IMR-90 (cell line): ENCODE data around the gene COL4A1.

Experiments used
- BHLHE40 ChIP-seq: fragments of 150-350 bp; IDR thresholded peaks from 2 replicates; pipeline ENCODE4 v1.6.1; 2016; ENCODE audit warnings: mild to moderate bottlenecking, low read depth, low read length
- POLR2A ChIP-seq: IDR thresholded peaks from 2 replicates; pipeline ENCODE4 v1.6.1; 2012; ENCODE audit warnings: mild to moderate bottlenecking, low read depth, low read length
- RAD21 ChIP-seq: IDR thresholded peaks from 2 replicates; pipeline ENCODE4 v1.6.1; 2012; ENCODE audit warnings: low read length, improper control_type of control experiment
- RCOR1 ChIP-seq: IDR thresholded peaks from 2 replicates; pipeline ENCODE4 v1.6.1; 2012; ENCODE audit warnings: mild to moderate bottlenecking, low read length, improper control_type of control experiment; ENCODE audit not compliant: insufficient replicate concordance
- TF ChIP-seq, protein P1 (sequence below): conservative IDR thresholded peaks from 2 replicates; pipeline ENCODE4 v1.5.1; 2012; ENCODE audit warnings: mild to moderate bottlenecking, low read depth, low read length, improper control_type of control experiment
- TF ChIP-seq, protein P2 (sequence below): fragments of 150-350 bp; IDR thresholded peaks from 2 replicates; pipeline ENCODE4 v1.6.1; 2016; ENCODE audit warnings: low read depth, mild to moderate bottlenecking, low read length, moderate library complexity, borderline replicate concordance

DNA sequence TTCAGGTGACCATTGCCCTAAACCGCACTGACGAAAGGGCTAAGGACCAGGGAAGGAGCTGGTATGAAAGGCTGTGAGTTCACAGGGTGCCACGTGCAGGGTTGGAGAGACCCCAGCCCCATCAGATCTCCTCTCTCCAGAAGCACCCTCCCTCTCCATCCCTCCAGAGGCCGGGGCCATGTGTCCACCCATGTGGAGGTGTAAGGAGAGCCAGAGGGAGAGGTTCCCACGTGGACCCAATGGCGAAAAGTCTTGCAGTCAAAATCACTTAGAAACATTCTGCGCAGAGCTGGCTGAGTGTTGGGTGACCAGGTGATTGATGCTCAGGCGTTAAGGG lies 168.3 kb downstream of the COL4A1 start:
- TF ChIP-seq POLR2A, result peak; percentile 67; the same call in 1 of the 2 replicates
- TF ChIP-seq, protein P1, sequence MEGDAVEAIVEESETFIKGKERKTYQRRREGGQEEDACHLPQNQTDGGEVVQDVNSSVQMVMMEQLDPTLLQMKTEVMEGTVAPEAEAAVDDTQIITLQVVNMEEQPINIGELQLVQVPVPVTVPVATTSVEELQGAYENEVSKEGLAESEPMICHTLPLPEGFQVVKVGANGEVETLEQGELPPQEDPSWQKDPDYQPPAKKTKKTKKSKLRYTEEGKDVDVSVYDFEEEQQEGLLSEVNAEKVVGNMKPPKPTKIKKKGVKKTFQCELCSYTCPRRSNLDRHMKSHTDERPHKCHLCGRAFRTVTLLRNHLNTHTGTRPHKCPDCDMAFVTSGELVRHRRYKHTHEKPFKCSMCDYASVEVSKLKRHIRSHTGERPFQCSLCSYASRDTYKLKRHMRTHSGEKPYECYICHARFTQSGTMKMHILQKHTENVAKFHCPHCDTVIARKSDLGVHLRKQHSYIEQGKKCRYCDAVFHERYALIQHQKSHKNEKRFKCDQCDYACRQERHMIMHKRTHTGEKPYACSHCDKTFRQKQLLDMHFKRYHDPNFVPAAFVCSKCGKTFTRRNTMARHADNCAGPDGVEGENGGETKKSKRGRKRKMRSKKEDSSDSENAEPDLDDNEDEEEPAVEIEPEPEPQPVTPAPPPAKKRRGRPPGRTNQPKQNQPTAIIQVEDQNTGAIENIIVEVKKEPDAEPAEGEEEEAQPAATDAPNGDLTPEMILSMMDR, result no peak
- no peak for TF ChIP-seq RAD21
- TF ChIP-seq BHLHE40, result no peak
- TF ChIP-seq, protein P2, sequence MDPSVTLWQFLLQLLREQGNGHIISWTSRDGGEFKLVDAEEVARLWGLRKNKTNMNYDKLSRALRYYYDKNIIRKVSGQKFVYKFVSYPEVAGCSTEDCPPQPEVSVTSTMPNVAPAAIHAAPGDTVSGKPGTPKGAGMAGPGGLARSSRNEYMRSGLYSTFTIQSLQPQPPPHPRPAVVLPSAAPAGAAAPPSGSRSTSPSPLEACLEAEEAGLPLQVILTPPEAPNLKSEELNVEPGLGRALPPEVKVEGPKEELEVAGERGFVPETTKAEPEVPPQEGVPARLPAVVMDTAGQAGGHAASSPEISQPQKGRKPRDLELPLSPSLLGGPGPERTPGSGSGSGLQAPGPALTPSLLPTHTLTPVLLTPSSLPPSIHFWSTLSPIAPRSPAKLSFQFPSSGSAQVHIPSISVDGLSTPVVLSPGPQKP, result no peak
- no peak for TF ChIP-seq RCOR1
